SK-N-SH (cell line): ENCODE measurements around the gene BMI1. TPM values are rescaled to one million over a fixed set of nuclear protein-coding genes. Genes with fewer than 3 reads are reported as not detected.

Experiments
- CTCF ChIA-PET: fragments of 300-600, 350-600 bp; formaldehyde crosslinking; extraction: SDS; loops from one replicate; lab custom pipeline; 2021; lab: Yijun Ruan, JAX
- POLR2A ChIA-PET: fragments of 350-600 bp; sonication (Branson Sonifier 250); formaldehyde crosslinking; extraction: SDS; loops from one replicate; lab custom pipeline; 2020; ENCODE audit warnings: antibody characterized with exemption, inconsistent platforms; lab: Yijun Ruan, JAX
- DNase-seq: peaks from one replicate; pipeline ENCODE4 v3.0.0; 2012
- H2AFZ ChIP-seq: fragments of 200-600 bp; sonication (generic); 2 replicates; pipeline ENCODE4 v1.8.1; 2016; ENCODE audit warnings: antibody characterized with exemption, mild to moderate bottlenecking, low read depth
- H3F3A ChIP-seq: fragments of 200-600 bp; sonication (generic); replicated peaks from 2 replicates; pipeline ENCODE3; 2016; ENCODE audit warnings: antibody characterized with exemption, mild to moderate bottlenecking; ENCODE audit not compliant: insufficient read depth
- H3K27ac ChIP-seq, 2 experiments: fragments of 200-500 bp in 1 of 2; fragments of 200-600 bp in 1 of 2; sonication (Bioruptor generic) in 1 of 2; sonication (generic), shearing (Covaris generic) in 1 of 2; 2 replicates each; pipeline versions ENCODE4 v1.5.1 to v1.6.1; 2014 to 2016; ENCODE audit warnings: low read depth in 2 of 2, inconsistent platforms in 1 of 2, low read length in 1 of 2, mild to moderate bottlenecking in 1 of 2, mixed read lengths in 1 of 2
- H3K27me3 ChIP-seq: fragments of 200-600 bp; sonication (generic), shearing (Covaris generic); 2 replicates; pipeline ENCODE4 v1.6.1; 2016; ENCODE audit warnings: mixed run types; ENCODE audit not compliant: insufficient read depth
- H3K36me3 ChIP-seq, 2 experiments: fragments of 200-500 bp in 1 of 2; fragments of 200-600 bp in 1 of 2; sonication (Bioruptor generic) in 1 of 2; sonication (generic) in 1 of 2; replicated peaks in 1 of 2; 2 replicates each; pipeline versions ENCODE3 to v1.5.1; 2014 to 2016; ENCODE audit warnings: low read length in 1 of 2, mild to moderate bottlenecking in 1 of 2; ENCODE audit not compliant: insufficient read depth in 2 of 2, control insufficient read depth in 1 of 2
- H3K4me1 ChIP-seq, 2 experiments: fragments of 200-500 bp in 1 of 2; fragments of 200-600 bp in 1 of 2; sonication (Bioruptor generic) in 1 of 2; sonication (generic), shearing (Covaris generic) in 1 of 2; 2 replicates each; pipeline versions ENCODE4 v1.5.1 to v1.6.1; 2014 to 2016; ENCODE audit warnings: low read depth in 1 of 2, low read length in 1 of 2, mixed run types in 1 of 2; ENCODE audit not compliant: insufficient read depth in 2 of 2, control insufficient read depth in 1 of 2
- H3K4me2 ChIP-seq: fragments of 200-600 bp; sonication (generic), shearing (Covaris generic); 2 replicates; pipeline ENCODE4 v1.6.1; 2017; ENCODE audit warnings: mixed run types
- H3K4me3 ChIP-seq, 2 experiments: fragments of 200-500 bp in 1 of 2; fragments of 200-600 bp in 1 of 2; sonication (Bioruptor generic) in 1 of 2; sonication (generic), shearing (Covaris generic) in 1 of 2; 2 replicates each; pipeline versions ENCODE4 v1.5.1 to v1.8.1; 2014 to 2016; ENCODE audit warnings: low read depth in 2 of 2, inconsistent platforms in 1 of 2, low read length in 1 of 2, mild to moderate bottlenecking in 1 of 2, mixed read lengths in 1 of 2, moderate library complexity in 1 of 2
- H3K79me2 ChIP-seq: fragments of 200-600 bp; sonication (generic); 2 replicates; pipeline ENCODE4 v1.8.1; 2017; ENCODE audit warnings: mild to moderate bottlenecking; ENCODE audit not compliant: insufficient read depth
- H3K9ac ChIP-seq: fragments of 200-600 bp; sonication (generic); 2 replicates; pipeline ENCODE4 v1.6.1; 2017; ENCODE audit warnings: mixed run types
- H3K9me2 ChIP-seq: fragments of 200-600 bp; sonication (generic); 2 replicates; pipeline ENCODE4 v1.6.1; 2017; ENCODE audit warnings: mixed run types
- H3K9me3 ChIP-seq: fragments of 200-600 bp; sonication (generic); 2 replicates; pipeline ENCODE4 v1.6.1; 2017; ENCODE audit warnings: mixed run types, mild to moderate bottlenecking, moderate library complexity
- H4K20me1 ChIP-seq: fragments of 200-600 bp; sonication (generic); 2 replicates; pipeline ENCODE4 v1.6.1; 2017; ENCODE audit warnings: mild to moderate bottlenecking, mixed run types; ENCODE audit not compliant: insufficient read depth
- CHD2 ChIP-seq: fragments of 150-350 bp; IDR thresholded peaks from 2 replicates; pipeline ENCODE4 v1.6.1; 2018; ENCODE audit warnings: low read length; ENCODE audit not compliant: partially characterized antibody
- ELF1 ChIP-seq: IDR thresholded peaks from 2 replicates; pipeline ENCODE4 v1.4.0; 2012
- EP300 ChIP-seq, 2 experiments: IDR thresholded peaks; 2 replicates each; pipeline versions ENCODE4 v1.4.0 to v1.6.1; 2012; ENCODE audit warnings: borderline replicate concordance in 1 of 2, low read depth in 1 of 2, low read length in 1 of 2
- FOXJ3 ChIP-seq: sonication (generic); formaldehyde crosslinking; IDR thresholded peaks from 2 replicates; pipeline ENCODE4 v1.5.1; 2020; ENCODE audit warnings: mild to moderate bottlenecking, missing genetic modification reagents
- GABPA ChIP-seq: IDR thresholded peaks from 2 replicates; pipeline ENCODE4 v1.4.0; 2012; ENCODE audit warnings: low read depth, mild to moderate bottlenecking
- GATA2 ChIP-seq: sonication (generic); formaldehyde crosslinking; IDR thresholded peaks from 2 replicates; pipeline ENCODE4 v1.5.0; 2020; ENCODE audit warnings: mild to moderate bottlenecking, missing genetic modification reagents
- IRF3 ChIP-seq: fragments of 150-350 bp; IDR thresholded peaks from 2 replicates; pipeline ENCODE4 v1.6.1; 2016; ENCODE audit warnings: mild to moderate bottlenecking, low read depth, low read length
- JUND ChIP-seq: IDR thresholded peaks from 2 replicates; pipeline ENCODE4 v1.4.0; 2012
- MAX ChIP-seq: IDR thresholded peaks from 2 replicates; pipeline ENCODE4 v1.4.0; 2012; ENCODE audit warnings: low read depth
- MEF2A ChIP-seq: IDR thresholded peaks from 2 replicates; pipeline ENCODE4 v1.4.0; 2012; ENCODE audit warnings: low read depth, borderline replicate concordance
- MXI1 ChIP-seq: IDR thresholded peaks from 2 replicates; pipeline ENCODE4 v1.6.1; 2012; ENCODE audit warnings: mild to moderate bottlenecking, low read depth, low read length, improper control_type of control experiment
- NFIC ChIP-seq: IDR thresholded peaks from 2 replicates; pipeline ENCODE4 v1.4.0; 2012; ENCODE audit warnings: borderline replicate concordance
- NRF1 ChIP-seq: IDR thresholded peaks from 2 replicates; pipeline ENCODE4 v1.6.1; 2012; ENCODE audit warnings: low read depth, mild to moderate bottlenecking, low read length
- POLR2AphosphoS5 ChIP-seq: IDR thresholded peaks from 2 replicates; pipeline ENCODE4 v1.6.1; 2012; ENCODE audit warnings: low read depth, low read length
- RAD21 ChIP-seq: IDR thresholded peaks from 2 replicates; pipeline ENCODE4 v1.6.1; 2012; ENCODE audit warnings: mild to moderate bottlenecking, low read length
- RCOR1 ChIP-seq: fragments of 150-350 bp; IDR thresholded peaks from 2 replicates; pipeline ENCODE4 v1.6.1; 2017; ENCODE audit warnings: antibody characterized with exemption, low read length
- REST ChIP-seq: IDR thresholded peaks from 2 replicates; pipeline ENCODE4 v1.6.1; 2012; ENCODE audit warnings: mild to moderate bottlenecking, low read depth, low read length, moderate library complexity
- SMC3 ChIP-seq: IDR thresholded peaks from 2 replicates; pipeline ENCODE4 v1.6.1; 2012; ENCODE audit warnings: low read depth, low read length, improper control_type of control experiment
- TEAD4 ChIP-seq: IDR thresholded peaks from 2 replicates; pipeline ENCODE4 v1.4.0; 2012; ENCODE audit warnings: mild to moderate bottlenecking, borderline replicate concordance; ENCODE audit not compliant: insufficient read depth
- YY1 ChIP-seq: IDR thresholded peaks from 2 replicates; pipeline ENCODE4 v1.4.0; 2012; ENCODE audit warnings: low read depth, mild to moderate bottlenecking
- WGBS: methylation state at CpG from one replicate; pipeline ENCODE4 v1.1.6; 2017; ENCODE audit warnings: low lambda C conversion rate; 5-methylcytosine and 5-hydroxymethylcytosine counted together
- polyA plus RNA-seq, 3 experiments: library from polyadenylated mRNA; depleted of rRNA; stranded (reverse); fragments of >200 nt; gene quantifications; 2 replicates each; pipeline ENCODE4 v1.2.3, GENCODE V29; 2012

BMI1 gene
- polyA plus RNA-seq, 1 of the 3 experiments (the other 2 are of a cell fraction): 15.5 TPM

GRCh38 chr10:22369434-22370072, 48.7 kb downstream of the BMI1 start:
- H3K27ac ChIP-seq: no peak overlapping the region
- H3K9ac ChIP-seq: no peak overlapping the region
- H3K27me3 ChIP-seq: no peaks in the 10 kb centered on the region
- no peak overlapping the region for H2AFZ ChIP-seq
- H3K4me3 ChIP-seq: no peak overlapping the region
- POLR2A ChIA-PET: no interaction called here
- H3K9me3 ChIP-seq: no peaks in the 10 kb centered on the region
- no peaks in the 10 kb centered on the region for H3F3A ChIP-seq
- TF ChIP-seq NRF1: no peak
- no peak for TF ChIP-seq MEF2A
- no peak for TF ChIP-seq NFIC
- no peak for TF ChIP-seq REST
- TF ChIP-seq GABPA: no peak
- TF ChIP-seq RAD21: no peak
- TF ChIP-seq CHD2: no peak
- TF ChIP-seq RCOR1: no peak
- TF ChIP-seq GATA2 (CRISPR knock-in tag): no peak
- no peak for TF ChIP-seq MAX
- TF ChIP-seq MXI1: no peak
- TF ChIP-seq SMC3: no peak
- no peak for TF ChIP-seq FOXJ3 (CRISPR knock-in tag)
- no peak for TF ChIP-seq ELF1
- no peak for TF ChIP-seq JUND
- no peak for TF ChIP-seq POLR2AphosphoS5
- TF ChIP-seq IRF3: no peak
- no peak for TF ChIP-seq EP300 (IDR thresholded peaks at IDR 0.05; ENCODE audit: borderline replicate concordance in 1 of 2, low read depth in 1 of 2, low read length in 1 of 2)
- no peak for TF ChIP-seq YY1
- TF ChIP-seq TEAD4: no peak
- H3K36me3 ChIP-seq: no peaks in the 10 kb centered on the region
- DNase-seq: no peak
- H3K79me2 ChIP-seq: no peaks in the 10 kb centered on the region
- CTCF ChIA-PET: interaction anchor here (1.2 kb wide), 1 partner anchor 16 kb away, joined by 3 read pairs; no protein-coding TSS in a partner anchor
- H4K20me1 ChIP-seq: no peaks in the 10 kb centered on the region
- no peaks in the 10 kb centered on the region for H3K4me1 ChIP-seq
- no peaks in the 10 kb centered on the region for H3K9me2 ChIP-seq
- 73% methylated on average over 5 of the region's 5 CpGs for WGBS
- no peak overlapping the region for H3K4me2 ChIP-seq
